GM23248 (cell line): ENCODE measurements around the gene RMND5A. TPM values are rescaled to one million over a fixed set of nuclear protein-coding genes. Genes with fewer than 3 reads are reported as not detected.

Experiments used
- DNase-seq: peaks from one replicate; pipeline ENCODE4 v3.0.0-alpha.2; 2015
- H2AFZ ChIP-seq: fragments of 200-600 bp; sonication (generic); 2 replicates; pipeline ENCODE4 v1.6.1; 2016; ENCODE audit warnings: antibody characterized with exemption
- H3F3A ChIP-seq: fragments of 200-600 bp; sonication (generic); 2 replicates; pipeline ENCODE4 v1.6.1; 2016; ENCODE audit warnings: mild to moderate bottlenecking, antibody characterized with exemption, mixed run types; ENCODE audit not compliant: insufficient read depth
- H3K27ac ChIP-seq: fragments of 200-600 bp; sonication (generic); 2 replicates; pipeline ENCODE4 v1.5.1; 2016; ENCODE audit warnings: mild to moderate bottlenecking
- H3K27me3 ChIP-seq: fragments of 200-600 bp; sonication (generic); replicated peaks from 2 replicates; pipeline ENCODE4 v1.6.1; 2016; ENCODE audit warnings: mild to moderate bottlenecking; ENCODE audit not compliant: insufficient read depth
- H3K36me3 ChIP-seq: fragments of 200-600 bp; sonication (generic); 2 replicates; pipeline ENCODE4 v1.6.1; 2016; ENCODE audit warnings: low read depth, mild to moderate bottlenecking
- H3K4me1 ChIP-seq: fragments of 200-600 bp; sonication (generic); 2 replicates; pipeline ENCODE4 v1.6.1; 2016; ENCODE audit warnings: mild to moderate bottlenecking; ENCODE audit not compliant: insufficient read depth
- H3K4me2 ChIP-seq: fragments of 200-600 bp; sonication (generic); one replicate; pipeline ENCODE4 v1.6.1; 2016; ENCODE audit warnings: mild to moderate bottlenecking; ENCODE audit not compliant: unreplicated experiment
- H3K4me3 ChIP-seq: fragments of 200-600 bp; sonication (generic); 2 replicates; pipeline ENCODE4 v1.5.1; 2016; ENCODE audit warnings: mild to moderate bottlenecking
- H3K79me2 ChIP-seq: fragments of 200-600 bp; sonication (generic); 2 replicates; pipeline ENCODE4 v1.6.1; 2016; ENCODE audit warnings: mild to moderate bottlenecking; ENCODE audit not compliant: insufficient read depth
- H3K9ac ChIP-seq: fragments of 200-600 bp; sonication (generic); 2 replicates; pipeline ENCODE4 v1.6.1; 2016; ENCODE audit warnings: mild to moderate bottlenecking
- H3K9me2 ChIP-seq: fragments of 200-600 bp; sonication (generic); 2 replicates; pipeline ENCODE4 v1.6.1; 2016; ENCODE audit warnings: mixed run types, mild to moderate bottlenecking, moderate library complexity; ENCODE audit not compliant: insufficient read depth
- H3K9me3 ChIP-seq: fragments of 200-600 bp; sonication (generic); one replicate; pipeline ENCODE4 v1.6.1; 2017; ENCODE audit warnings: low read depth
- H4K20me1 ChIP-seq: fragments of 200-600 bp; sonication (generic); 2 replicates; pipeline ENCODE4 v1.6.0; 2016; ENCODE audit not compliant: insufficient read depth
- EZH2 ChIP-seq: fragments of 200-600 bp; sonication (generic); IDR thresholded peaks from 2 replicates; pipeline ENCODE4 v1.6.1; 2018; ENCODE audit warnings: antibody characterized with exemption, mild to moderate bottlenecking; ENCODE audit not compliant: insufficient read depth, poor library complexity, severe bottlenecking
- EZH2phosphoT487 ChIP-seq: fragments of 200-600 bp; sonication (generic); IDR thresholded peaks from 2 replicates; pipeline ENCODE4 v1.6.1; 2018; ENCODE audit warnings: antibody characterized with exemption, moderate library complexity, mild to moderate bottlenecking, low read depth; ENCODE audit not compliant: insufficient read depth
- WGBS, 2 experiments: methylation state at CpG; one replicate each; pipeline ENCODE4 v1.1.6; 2015 to 2017; ENCODE audit warnings: low lambda C conversion rate in 2 of 2, low coverage in 1 of 2; ENCODE audit errors: missing lambda C conversion rate in 2 of 2; 5-methylcytosine and 5-hydroxymethylcytosine counted together
- in situ Hi-C: fragments of 300-500 bp; cut with MboI; formaldehyde crosslinking; loops from 2 replicates; pipeline ENCODE4 v1.15.0; 2020
- polyA plus RNA-seq: library from polyadenylated mRNA; unstranded; fragments of >200 nt; fragmentation: Nextera tagmentation; extraction: Ambion mirVana; gene quantifications from 2 replicates; pipeline ENCODE4 v1.2.1, GENCODE V29; 2016
- total RNA-seq: library from RNA; depleted of rRNA; stranded (reverse); fragments of >200 nt; shearing (Covaris generic); gene quantifications from 2 replicates; pipeline ENCODE4 v1.2.3, GENCODE V29; 2014

Gene RMND5A
- total and polyA plus RNA-seq, 2 experiments from 2014 or later: 6.8 to 21.2 TPM

DNA sequence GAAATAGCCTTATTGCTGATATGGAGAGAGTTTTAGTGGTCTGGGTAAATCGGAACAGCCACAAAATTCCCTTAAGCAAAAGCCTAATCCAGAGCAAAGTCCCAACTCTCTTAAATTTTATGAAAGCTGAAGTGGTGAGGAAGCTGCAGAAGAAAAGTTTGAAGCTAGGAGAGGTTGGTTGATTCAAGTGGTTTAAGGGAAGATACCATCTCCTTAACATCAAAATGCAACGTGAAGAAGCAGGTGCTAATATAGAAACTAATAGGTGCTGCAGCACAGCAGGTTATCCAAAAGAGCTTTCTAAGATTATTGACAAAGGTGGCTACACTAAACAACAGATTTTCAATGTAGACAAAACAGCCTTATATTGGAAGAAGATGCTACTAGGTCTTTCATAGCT is 98.9 kb downstream of the RMND5A start:
- no peaks in the 10 kb centered on the region for H3K9me2 ChIP-seq
- WGBS, 2 experiments: 65 to 89% methylated on average over 2 of the region's 2 CpGs
- no peak overlapping the region for H3K9ac ChIP-seq
- no peak overlapping the region for H3K27ac ChIP-seq
- no peak for DNase-seq
- in situ Hi-C loops: no loop called here
- H3F3A ChIP-seq: no peaks in the 10 kb centered on the region
- no peak overlapping the region for H2AFZ ChIP-seq
- H3K36me3 ChIP-seq: no peaks in the 10 kb centered on the region
- H3K4me3 ChIP-seq: no peak overlapping the region
- H3K27me3 ChIP-seq: peaks cover 35% of the 10 kb centered on the region
- no peak for TF ChIP-seq EZH2phosphoT487
- no peak for TF ChIP-seq EZH2
- H4K20me1 ChIP-seq: no peaks in the 10 kb centered on the region
- H3K4me2 ChIP-seq: no peak overlapping the region
- no peaks in the 10 kb centered on the region for H3K4me1 ChIP-seq
- H3K79me2 ChIP-seq: no peaks in the 10 kb centered on the region
- H3K9me3 ChIP-seq: no peaks in the 10 kb centered on the region

DNA sequence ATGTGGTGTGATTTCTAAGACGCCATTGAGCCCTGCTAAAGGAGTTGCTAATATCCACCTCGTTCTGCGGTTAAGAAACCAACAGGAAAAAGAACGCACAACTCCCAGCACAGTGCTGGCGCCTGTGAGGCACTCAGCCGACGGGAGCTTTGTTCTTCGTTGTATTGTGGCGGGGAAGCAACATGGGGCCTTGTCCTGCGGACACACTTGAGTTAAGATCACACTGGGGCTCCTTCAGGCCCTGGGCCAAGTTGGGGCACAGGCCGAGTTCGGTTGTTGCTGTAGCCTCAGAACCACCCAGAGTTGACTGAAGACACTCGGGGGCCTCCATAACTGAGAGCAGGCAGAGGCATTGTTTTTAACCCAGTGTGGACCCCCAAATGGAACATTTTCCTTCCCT is 101.2 kb downstream of the RMND5A start:
- no peaks in the 10 kb centered on the region for H3K9me2 ChIP-seq

GRCh38 chr2:86821842-86822241 is 101.8 kb downstream of the RMND5A start:
- H3K9me2 ChIP-seq: no peaks in the 10 kb centered on the region
- no peaks in the 10 kb centered on the region for H4K20me1 ChIP-seq
- in situ Hi-C loops: no loop called here
- H3K9ac ChIP-seq: no peak overlapping the region
- H2AFZ ChIP-seq: no peak overlapping the region
- TF ChIP-seq EZH2 (no peak), EZH2phosphoT487 (no peak)
- H3K27me3 ChIP-seq: peaks cover 30% of the 10 kb centered on the region
- no peaks in the 10 kb centered on the region for H3K9me3 ChIP-seq
- H3K79me2 ChIP-seq: no peaks in the 10 kb centered on the region
- no peaks in the 10 kb centered on the region for H3K36me3 ChIP-seq
- 65 to 77% methylated on average over 5 to 6 of the region's 6 CpGs for WGBS, 2 experiments
- H3K4me2 ChIP-seq: no peak overlapping the region
- H3F3A ChIP-seq: no peaks in the 10 kb centered on the region
- no peak overlapping the region for H3K27ac ChIP-seq
- no peak overlapping the region for H3K4me3 ChIP-seq
- no peaks in the 10 kb centered on the region for H3K4me1 ChIP-seq
- DNase-seq: no peak

More for the DNA sequence above, 101.2 kb downstream of the RMND5A start:
- TF ChIP-seq EZH2: no peak
- peaks cover 33% of the 10 kb centered on the region for H3K27me3 ChIP-seq
- no peaks in the 10 kb centered on the region for H3K79me2 ChIP-seq
- no peaks in the 10 kb centered on the region for H3K4me1 ChIP-seq
- DNase-seq: no peak
- H3K36me3 ChIP-seq: no peaks in the 10 kb centered on the region
- 75 to 78% methylated on average over 13 of the region's 13 CpGs for WGBS, 2 experiments
- no peak overlapping the region for H3K9ac ChIP-seq
- no peak overlapping the region for H3K4me2 ChIP-seq
- in situ Hi-C loops: no loop called here
- no peaks in the 10 kb centered on the region for H3F3A ChIP-seq
- no peak overlapping the region for H2AFZ ChIP-seq
- H4K20me1 ChIP-seq: no peaks in the 10 kb centered on the region
- H3K27ac ChIP-seq: no peak overlapping the region
- H3K4me3 ChIP-seq: no peak overlapping the region
- no peaks in the 10 kb centered on the region for H3K9me3 ChIP-seq

- in situ Hi-C loops: no loop called here
- 63 to 69% methylated on average over 3 of the region's 3 CpGs for WGBS, 2 experiments
- no peaks in the 10 kb centered on the region for H4K20me1 ChIP-seq
- H3F3A ChIP-seq: no peaks in the 10 kb centered on the region
- no peaks in the 10 kb centered on the region for H3K36me3 ChIP-seq
- DNase-seq: no peak
- no peaks in the 10 kb centered on the region for H3K79me2 ChIP-seq
- H3K4me2 ChIP-seq: no peak overlapping the region
- H3K9ac ChIP-seq: no peak overlapping the region
- no peak overlapping the region for H3K4me3 ChIP-seq
- H3K27ac ChIP-seq: no peak overlapping the region
- TF ChIP-seq EZH2 (no peak), EZH2phosphoT487 (no peak)
- no peaks in the 10 kb centered on the region for H3K9me2 ChIP-seq
- H3K27me3 ChIP-seq: peaks cover 22% of the 10 kb centered on the region
- H2AFZ ChIP-seq: no peak overlapping the region
- H3K4me1 ChIP-seq: no peaks in the 10 kb centered on the region
- no peaks in the 10 kb centered on the region for H3K9me3 ChIP-seq
Measured at GRCh38 chr2:86822668-86823345, 102.7 kb downstream of the RMND5A start.
